ENCODE results near the gene EPOP.

DNA sequence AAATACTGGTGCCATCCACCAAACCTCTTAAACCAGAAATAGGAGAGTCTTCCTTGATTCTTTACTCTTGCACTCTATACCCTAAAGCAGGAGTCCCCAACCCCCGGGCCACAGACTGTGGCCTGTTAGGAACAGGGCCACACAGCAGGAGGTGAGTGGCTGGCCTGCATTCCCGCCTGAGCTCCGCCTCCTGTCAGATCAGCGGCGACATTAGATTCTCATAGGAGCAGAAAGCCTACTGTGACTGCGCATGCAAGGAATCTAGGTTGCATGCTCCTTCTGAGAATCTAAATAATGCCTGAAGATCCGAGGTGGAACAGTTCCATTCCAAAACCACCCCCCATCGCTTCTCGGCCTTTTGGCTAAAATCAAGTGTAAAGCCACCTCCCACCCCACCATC is 38.7 kb downstream of the EPOP start:
- TF ChIP-seq, protein P1, sequence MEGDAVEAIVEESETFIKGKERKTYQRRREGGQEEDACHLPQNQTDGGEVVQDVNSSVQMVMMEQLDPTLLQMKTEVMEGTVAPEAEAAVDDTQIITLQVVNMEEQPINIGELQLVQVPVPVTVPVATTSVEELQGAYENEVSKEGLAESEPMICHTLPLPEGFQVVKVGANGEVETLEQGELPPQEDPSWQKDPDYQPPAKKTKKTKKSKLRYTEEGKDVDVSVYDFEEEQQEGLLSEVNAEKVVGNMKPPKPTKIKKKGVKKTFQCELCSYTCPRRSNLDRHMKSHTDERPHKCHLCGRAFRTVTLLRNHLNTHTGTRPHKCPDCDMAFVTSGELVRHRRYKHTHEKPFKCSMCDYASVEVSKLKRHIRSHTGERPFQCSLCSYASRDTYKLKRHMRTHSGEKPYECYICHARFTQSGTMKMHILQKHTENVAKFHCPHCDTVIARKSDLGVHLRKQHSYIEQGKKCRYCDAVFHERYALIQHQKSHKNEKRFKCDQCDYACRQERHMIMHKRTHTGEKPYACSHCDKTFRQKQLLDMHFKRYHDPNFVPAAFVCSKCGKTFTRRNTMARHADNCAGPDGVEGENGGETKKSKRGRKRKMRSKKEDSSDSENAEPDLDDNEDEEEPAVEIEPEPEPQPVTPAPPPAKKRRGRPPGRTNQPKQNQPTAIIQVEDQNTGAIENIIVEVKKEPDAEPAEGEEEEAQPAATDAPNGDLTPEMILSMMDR (IDR thresholded peaks at IDR 0.05): no peak
- TF ChIP-seq JAZF1 (CRISPR knock-in tag; IDR thresholded peaks at IDR 0.05): no peak
